Liver (tissue), 9 donors: Measurements from ENCODE around the gene CWF19L2. TPM values are rescaled to one million over a fixed set of nuclear protein-coding genes. Genes with fewer than 3 reads are reported as not detected.

Experiments
- DNase-seq: peaks from one replicate; pipeline ENCODE4 v3.0.0-alpha.2; 2017; ENCODE audit warnings: low spot score
- H3K27ac ChIP-seq, 2 donors: one replicate each; pipeline ENCODE4 v1.7.0; 2013; ENCODE audit warnings: inconsistent platforms in 2 of 2, low read length in 2 of 2, control low read depth in 1 of 2, low read depth in 1 of 2, mild to moderate bottlenecking in 1 of 2
- H3K27me3 ChIP-seq, 4 donors: one replicate each; pipeline versions ENCODE4 v1.6.1 to v1.7.0; 2013; ENCODE audit warnings: low read length in 3 of 4, inconsistent platforms in 1 of 4, mild to moderate bottlenecking in 1 of 4, moderate library complexity in 1 of 4; ENCODE audit not compliant: control insufficient read depth in 4 of 4, insufficient read depth in 4 of 4
- H3K36me3 ChIP-seq, 4 donors: one replicate each; pipeline versions ENCODE4 v1.6.1 to v1.7.0; 2013; ENCODE audit warnings: low read length in 3 of 4, mild to moderate bottlenecking in 3 of 4, low read depth in 1 of 4, moderate library complexity in 1 of 4; ENCODE audit not compliant: control insufficient read depth in 4 of 4, insufficient read depth in 3 of 4
- H3K4me1 ChIP-seq, 4 donors: one replicate each; pipeline versions ENCODE4 v1.6.1 to v1.7.0; 2013; ENCODE audit warnings: low read length in 3 of 4, mild to moderate bottlenecking in 3 of 4, moderate library complexity in 1 of 4; ENCODE audit not compliant: control insufficient read depth in 4 of 4, insufficient read depth in 4 of 4
- H3K4me3 ChIP-seq, 3 donors: one replicate each; pipeline versions ENCODE4 v1.6.1 to v1.7.0; 2013; ENCODE audit warnings: low read length in 3 of 3, control low read depth in 1 of 3, low read depth in 1 of 3, mild to moderate bottlenecking in 1 of 3
- H3K9ac ChIP-seq, 2 donors: one replicate each; pipeline ENCODE4 v1.7.0; 2013; ENCODE audit warnings: low read length in 2 of 2, mild to moderate bottlenecking in 2 of 2, moderate library complexity in 2 of 2, control low read depth in 1 of 2, low read depth in 1 of 2
- H3K9me3 ChIP-seq, 4 donors: one replicate each; pipeline versions ENCODE4 v1.6.1 to v1.7.0; 2013; ENCODE audit warnings: low read length in 3 of 4; ENCODE audit not compliant: control insufficient read depth in 4 of 4
- EGR1 ChIP-seq, 2 donors: IDR thresholded peaks; 2 replicates each; pipeline ENCODE4 v1.6.1; 2016 to 2018; ENCODE audit warnings: antibody characterized with exemption in 2 of 2, low read depth in 2 of 2
- FOXA1 ChIP-seq: IDR thresholded peaks from 2 replicates; pipeline ENCODE4 v1.6.1; 2016; ENCODE audit warnings: antibody characterized with exemption
- FOXA2 ChIP-seq: IDR thresholded peaks from 2 replicates; pipeline ENCODE4 v1.6.1; 2016; ENCODE audit warnings: antibody characterized with exemption
- GABPA ChIP-seq, 2 donors: IDR thresholded peaks in 1 of 2; conservative IDR thresholded peaks in 1 of 2; 2 replicates each; pipeline ENCODE4 v1.6.1; 2016; ENCODE audit warnings: antibody characterized with exemption in 2 of 2, mild to moderate bottlenecking in 1 of 2, moderate library complexity in 1 of 2
- HNF4A ChIP-seq, 2 donors: conservative IDR thresholded peaks; 2 replicates each; pipeline ENCODE4 v1.6.1; 2016; ENCODE audit warnings: antibody characterized with exemption in 2 of 2, mild to moderate bottlenecking in 2 of 2
- HNF4G ChIP-seq: IDR thresholded peaks from 2 replicates; pipeline ENCODE4 v1.6.1; 2016; ENCODE audit warnings: antibody characterized with exemption
- JUND ChIP-seq, 2 donors: IDR thresholded peaks; 2 replicates each; pipeline ENCODE4 v1.6.1; 2016; ENCODE audit warnings: antibody characterized with exemption in 2 of 2
- NR2F2 ChIP-seq: IDR thresholded peaks from 2 replicates; pipeline ENCODE4 v1.6.1; 2016; ENCODE audit warnings: antibody characterized with exemption
- RAD21 ChIP-seq, 2 donors: IDR thresholded peaks; 2 replicates each; pipeline ENCODE4 v1.6.1; 2016; ENCODE audit warnings: antibody characterized with exemption in 2 of 2, mild to moderate bottlenecking in 2 of 2
- RXRA ChIP-seq, 2 donors: IDR thresholded peaks; 2 replicates each; pipeline ENCODE4 v1.6.1; 2017 to 2018; ENCODE audit warnings: antibody characterized with exemption in 2 of 2, mild to moderate bottlenecking in 1 of 2
- SP1 ChIP-seq: IDR thresholded peaks from 2 replicates; pipeline ENCODE4 v1.6.1; 2018; ENCODE audit warnings: antibody characterized with exemption, mild to moderate bottlenecking
- TAF1 ChIP-seq: conservative IDR thresholded peaks from 2 replicates; pipeline ENCODE4 v1.6.1; 2016; ENCODE audit warnings: antibody characterized with exemption, mild to moderate bottlenecking
- YY1 ChIP-seq: IDR thresholded peaks from 2 replicates; pipeline ENCODE4 v1.6.1; 2016; ENCODE audit warnings: antibody characterized with exemption, mild to moderate bottlenecking
- WGBS: extraction: QIAGEN DNeasy Blood & Tissue Kit; methylation state at CpG from one replicate; pipeline ENCODE4 v1.1.7; 2013; 5-methylcytosine and 5-hydroxymethylcytosine counted together
- polyA plus RNA-seq, 2 donors: library from polyadenylated mRNA; stranded (reverse) in 1 of 2; unstranded in 1 of 2; fragments of 200-250 nt in 1 of 2; fragments of >200 nt in 1 of 2; fragmentation: Nextera tagmentation in 1 of 2; extraction: Ambion mirVana in 1 of 2; gene quantifications; one replicate each; pipeline versions ENCODE4 v1.2.1 to v1.2.3, GENCODE V29; 2013 to 2015
- total RNA-seq, 2 donors: library from RNA; depleted of rRNA; stranded (reverse); fragments of >200 nt; gene quantifications; one replicate each; pipeline ENCODE4 v1.2.3, GENCODE V29; 2014
- TF ChIP-seq, protein P1 (sequence below): IDR thresholded peaks from 2 replicates; pipeline ENCODE4 v1.6.1; 2016; ENCODE audit warnings: antibody characterized with exemption
- TF ChIP-seq, protein P2 (sequence below): IDR thresholded peaks from 2 replicates; pipeline ENCODE4 v1.6.1; 2016; ENCODE audit warnings: antibody characterized with exemption, mild to moderate bottlenecking
- TF ChIP-seq, protein P3 (sequence below): IDR thresholded peaks from 2 replicates; pipeline ENCODE4 v1.6.1; 2016; ENCODE audit warnings: antibody characterized with exemption
- TF ChIP-seq, protein P4 (sequence below): IDR thresholded peaks from 2 replicates; pipeline ENCODE4 v1.6.1; 2016; ENCODE audit warnings: antibody characterized with exemption
- TF ChIP-seq, protein P5 (sequence below): fragments of 150-350 bp; IDR thresholded peaks from 2 replicates; pipeline ENCODE4 v1.5.1; 2017; ENCODE audit warnings: improper control_type of control experiment, low read depth, low read length; ENCODE audit not compliant: missing input control
- donor health status: healthy.
- donor health status: healthy.
- donor health status: healthy.
- donor health status: healthy.
- donor health status: healthy.

The CWF19L2 gene
- total and polyA plus RNA-seq, 4 donors = 2.0 to 10.7 (median 5.8) TPM

DNA sequence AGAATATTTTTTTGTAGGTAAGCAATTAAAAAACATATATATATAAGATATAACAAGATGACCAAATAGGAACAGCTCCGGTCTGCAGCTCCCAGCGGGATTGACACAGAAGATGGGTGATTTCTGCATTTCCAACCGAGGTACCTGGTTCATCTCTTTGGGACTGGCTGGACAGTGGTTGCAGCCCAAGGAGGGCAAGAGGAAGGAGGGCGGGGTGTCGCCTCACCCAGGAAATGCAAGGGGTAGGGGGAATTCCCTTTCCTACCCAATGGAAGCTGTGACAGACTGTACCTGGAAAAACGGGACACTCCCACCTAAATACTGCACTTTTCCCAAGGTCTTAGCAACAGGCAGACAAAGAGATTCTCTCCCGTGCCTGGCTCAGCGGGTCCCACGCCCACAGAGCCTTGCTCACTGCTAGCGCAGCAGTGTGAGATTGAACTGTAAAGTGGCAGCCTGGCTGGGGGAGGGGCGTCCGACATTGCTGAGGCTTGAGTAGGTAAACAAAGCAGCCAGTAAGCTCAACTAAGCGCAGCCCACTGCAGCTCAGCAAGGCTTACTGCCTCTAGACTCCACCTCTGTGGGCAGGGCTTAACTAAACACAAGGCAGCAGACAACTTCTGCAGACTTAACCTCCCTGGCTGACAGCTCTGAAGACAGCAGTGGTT, 163.8 kb downstream of the CWF19L2 start:
- Histone ChIP-seq H3K9ac (no peak overlapping the region), H3K9me3 (no peaks in the 10 kb centered on the region), H3K4me3 (no peak overlapping the region), H3K4me1 (no peaks in the 10 kb centered on the region), H3K27me3 (no peaks in the 10 kb centered on the region), H3K27ac (no peak overlapping the region), H3K36me3 (peaks cover 0 to 3% (median under 1%) of the 10 kb centered on the region in 4 donors)
- 85% methylated on average over 13 of the region's 13 CpGs for WGBS
- DNase-seq = no peak
- TF ChIP-seq, protein P1, sequence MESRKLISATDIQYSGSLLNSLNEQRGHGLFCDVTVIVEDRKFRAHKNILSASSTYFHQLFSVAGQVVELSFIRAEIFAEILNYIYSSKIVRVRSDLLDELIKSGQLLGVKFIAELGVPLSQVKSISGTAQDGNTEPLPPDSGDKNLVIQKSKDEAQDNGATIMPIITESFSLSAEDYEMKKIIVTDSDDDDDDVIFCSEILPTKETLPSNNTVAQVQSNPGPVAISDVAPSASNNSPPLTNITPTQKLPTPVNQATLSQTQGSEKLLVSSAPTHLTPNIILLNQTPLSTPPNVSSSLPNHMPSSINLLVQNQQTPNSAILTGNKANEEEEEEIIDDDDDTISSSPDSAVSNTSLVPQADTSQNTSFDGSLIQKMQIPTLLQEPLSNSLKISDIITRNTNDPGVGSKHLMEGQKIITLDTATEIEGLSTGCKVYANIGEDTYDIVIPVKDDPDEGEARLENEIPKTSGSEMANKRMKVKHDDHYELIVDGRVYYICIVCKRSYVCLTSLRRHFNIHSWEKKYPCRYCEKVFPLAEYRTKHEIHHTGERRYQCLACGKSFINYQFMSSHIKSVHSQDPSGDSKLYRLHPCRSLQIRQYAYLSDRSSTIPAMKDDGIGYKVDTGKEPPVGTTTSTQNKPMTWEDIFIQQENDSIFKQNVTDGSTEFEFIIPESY = no peak
- TF ChIP-seq, protein P2, sequence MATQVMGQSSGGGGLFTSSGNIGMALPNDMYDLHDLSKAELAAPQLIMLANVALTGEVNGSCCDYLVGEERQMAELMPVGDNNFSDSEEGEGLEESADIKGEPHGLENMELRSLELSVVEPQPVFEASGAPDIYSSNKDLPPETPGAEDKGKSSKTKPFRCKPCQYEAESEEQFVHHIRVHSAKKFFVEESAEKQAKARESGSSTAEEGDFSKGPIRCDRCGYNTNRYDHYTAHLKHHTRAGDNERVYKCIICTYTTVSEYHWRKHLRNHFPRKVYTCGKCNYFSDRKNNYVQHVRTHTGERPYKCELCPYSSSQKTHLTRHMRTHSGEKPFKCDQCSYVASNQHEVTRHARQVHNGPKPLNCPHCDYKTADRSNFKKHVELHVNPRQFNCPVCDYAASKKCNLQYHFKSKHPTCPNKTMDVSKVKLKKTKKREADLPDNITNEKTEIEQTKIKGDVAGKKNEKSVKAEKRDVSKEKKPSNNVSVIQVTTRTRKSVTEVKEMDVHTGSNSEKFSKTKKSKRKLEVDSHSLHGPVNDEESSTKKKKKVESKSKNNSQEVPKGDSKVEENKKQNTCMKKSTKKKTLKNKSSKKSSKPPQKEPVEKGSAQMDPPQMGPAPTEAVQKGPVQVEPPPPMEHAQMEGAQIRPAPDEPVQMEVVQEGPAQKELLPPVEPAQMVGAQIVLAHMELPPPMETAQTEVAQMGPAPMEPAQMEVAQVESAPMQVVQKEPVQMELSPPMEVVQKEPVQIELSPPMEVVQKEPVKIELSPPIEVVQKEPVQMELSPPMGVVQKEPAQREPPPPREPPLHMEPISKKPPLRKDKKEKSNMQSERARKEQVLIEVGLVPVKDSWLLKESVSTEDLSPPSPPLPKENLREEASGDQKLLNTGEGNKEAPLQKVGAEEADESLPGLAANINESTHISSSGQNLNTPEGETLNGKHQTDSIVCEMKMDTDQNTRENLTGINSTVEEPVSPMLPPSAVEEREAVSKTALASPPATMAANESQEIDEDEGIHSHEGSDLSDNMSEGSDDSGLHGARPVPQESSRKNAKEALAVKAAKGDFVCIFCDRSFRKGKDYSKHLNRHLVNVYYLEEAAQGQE = no peak
- TF ChIP-seq FOXA1 (no peak), HNF4A (conservative IDR thresholded peaks at IDR 0.05) (no peak), SP1 (no peak), HNF4G (no peak), GABPA (IDR thresholded peaks at IDR 0.05 in 1 of 2, conservative IDR thresholded peaks at IDR 0.05 in 1 of 2) (no peak), FOXA2 (no peak), TAF1 (no peak), RAD21 (IDR thresholded peaks at IDR 0.05) (no peak), NR2F2 (no peak), JUND (IDR thresholded peaks at IDR 0.05) (no peak), RXRA (IDR thresholded peaks at IDR 0.05) (no peak), EGR1 (IDR thresholded peaks at IDR 0.05; ENCODE audit: low read depth in 2 of 2) (no peak), YY1 (no peak)
- TF ChIP-seq, protein P3, sequence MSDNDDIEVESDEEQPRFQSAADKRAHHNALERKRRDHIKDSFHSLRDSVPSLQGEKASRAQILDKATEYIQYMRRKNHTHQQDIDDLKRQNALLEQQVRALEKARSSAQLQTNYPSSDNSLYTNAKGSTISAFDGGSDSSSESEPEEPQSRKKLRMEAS = no peak
- TF ChIP-seq, protein P4, sequence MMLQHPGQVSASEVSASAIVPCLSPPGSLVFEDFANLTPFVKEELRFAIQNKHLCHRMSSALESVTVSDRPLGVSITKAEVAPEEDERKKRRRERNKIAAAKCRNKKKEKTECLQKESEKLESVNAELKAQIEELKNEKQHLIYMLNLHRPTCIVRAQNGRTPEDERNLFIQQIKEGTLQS = no peak
- TF ChIP-seq, protein P5, sequence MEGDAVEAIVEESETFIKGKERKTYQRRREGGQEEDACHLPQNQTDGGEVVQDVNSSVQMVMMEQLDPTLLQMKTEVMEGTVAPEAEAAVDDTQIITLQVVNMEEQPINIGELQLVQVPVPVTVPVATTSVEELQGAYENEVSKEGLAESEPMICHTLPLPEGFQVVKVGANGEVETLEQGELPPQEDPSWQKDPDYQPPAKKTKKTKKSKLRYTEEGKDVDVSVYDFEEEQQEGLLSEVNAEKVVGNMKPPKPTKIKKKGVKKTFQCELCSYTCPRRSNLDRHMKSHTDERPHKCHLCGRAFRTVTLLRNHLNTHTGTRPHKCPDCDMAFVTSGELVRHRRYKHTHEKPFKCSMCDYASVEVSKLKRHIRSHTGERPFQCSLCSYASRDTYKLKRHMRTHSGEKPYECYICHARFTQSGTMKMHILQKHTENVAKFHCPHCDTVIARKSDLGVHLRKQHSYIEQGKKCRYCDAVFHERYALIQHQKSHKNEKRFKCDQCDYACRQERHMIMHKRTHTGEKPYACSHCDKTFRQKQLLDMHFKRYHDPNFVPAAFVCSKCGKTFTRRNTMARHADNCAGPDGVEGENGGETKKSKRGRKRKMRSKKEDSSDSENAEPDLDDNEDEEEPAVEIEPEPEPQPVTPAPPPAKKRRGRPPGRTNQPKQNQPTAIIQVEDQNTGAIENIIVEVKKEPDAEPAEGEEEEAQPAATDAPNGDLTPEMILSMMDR = no peak
